GM12801 (cell line): ENCODE results near the gene ABCC11.

ENCODE experiments used
- CTCF ChIP-seq: IDR thresholded peaks from one replicate; pipeline ENCODE4 v1.5.1; 2011; ENCODE audit warnings: control low read depth; ENCODE audit not compliant: insufficient read length; ENCODE audit errors: extremely low read depth

Gene ABCC11

GRCh38 chr16:48165961-48166578 is 81.3 kb downstream of the ABCC11 start:
- no peak for TF ChIP-seq CTCF

- TF ChIP-seq CTCF: no peak
Observed at GRCh38 chr16:48164907-48165715, 82.2 kb downstream of the ABCC11 start.

GRCh38 chr16:48162839-48163410 is 84.4 kb downstream of the ABCC11 start:
- no peak for TF ChIP-seq CTCF

- no peak for TF ChIP-seq CTCF
Observed at GRCh38 chr16:48161906-48162305, 85.4 kb downstream of the ABCC11 start.

GRCh38 chr16:48160575-48160974 is 86.8 kb downstream of the ABCC11 start:
- TF ChIP-seq CTCF: no peak

GRCh38 chr16:48158296-48158695 is 89.0 kb downstream of the ABCC11 start:
- TF ChIP-seq CTCF: no peak

GRCh38 chr16:48157794-48158193 is 89.5 kb downstream of the ABCC11 start:
- no peak for TF ChIP-seq CTCF
